ENCODE data around the gene ZFAND6.

Gene ZFAND6

GRCh38 chr15:80052597-80053304 is 6.7 kb upstream of the ZFAND6 start:
- no peak for DNase-seq

GRCh38 chr15:80055933-80056332 is 3.5 kb upstream of the ZFAND6 start:
- no peak for DNase-seq

- no peak for DNase-seq
Measured at GRCh38 chr15:80058044-80058443, 1.4 kb upstream of the ZFAND6 start.

- peak; percentile 74 to 82 (median 76) for DNase-seq
Measured at GRCh38 chr15:80059786-80060355, 395 bp downstream of the ZFAND6 start.

GRCh38 chr15:80060356-80061006 is 1.0 kb downstream of the ZFAND6 start:
- no peak for DNase-seq

GRCh38 chr15:80061582-80061981 is 2.1 kb downstream of the ZFAND6 start:
- DNase-seq: no peak

GRCh38 chr15:80066912-80067311 is 7.4 kb downstream of the ZFAND6 start:
- DNase-seq: no peak

GRCh38 chr15:80068578-80068977 is 9.1 kb downstream of the ZFAND6 start:
- no peak for DNase-seq

GRCh38 chr15:80070840-80071239 is 11.4 kb downstream of the ZFAND6 start:
- no peak for DNase-seq

- DNase-seq: no peak
Measured at GRCh38 chr15:80071652-80072051, 12.2 kb downstream of the ZFAND6 start.

GRCh38 chr15:80072285-80072994 is 13.0 kb downstream of the ZFAND6 start:
- DNase-seq: no peak

GRCh38 chr15:80073197-80073596 is 13.7 kb downstream of the ZFAND6 start:
- no peak for DNase-seq

GRCh38 chr15:80076321-80077318 is 17.1 kb downstream of the ZFAND6 start:
- no peak for DNase-seq

- no peak for DNase-seq
Measured at GRCh38 chr15:80081390-80081789, 21.9 kb downstream of the ZFAND6 start.

- no peak for DNase-seq
Measured at GRCh38 chr15:80087104-80087503, 27.6 kb downstream of the ZFAND6 start.

GRCh38 chr15:80090041-80090440 is 30.6 kb downstream of the ZFAND6 start:
- no peak for DNase-seq

- no peak for DNase-seq
Measured at GRCh38 chr15:80090879-80091503, 31.5 kb downstream of the ZFAND6 start.

GRCh38 chr15:80093854-80094418 is 34.5 kb downstream of the ZFAND6 start:
- DNase-seq: no peak

- DNase-seq: no peak
Measured at GRCh38 chr15:80095511-80095910, 36.0 kb downstream of the ZFAND6 start.

- no peak for DNase-seq
Measured at GRCh38 chr15:80095969-80096368, 36.5 kb downstream of the ZFAND6 start.

- no peak for DNase-seq
Measured at GRCh38 chr15:80098341-80098740, 38.9 kb downstream of the ZFAND6 start.

GRCh38 chr15:80099241-80099640 is 39.8 kb downstream of the ZFAND6 start:
- DNase-seq: no peak
